AG04449 (cell line): ENCODE data around the gene LAMA2.

Experiments used
- CTCF ChIA-PET: fragments of 350-600 bp; formaldehyde crosslinking; extraction: SDS; loops from one replicate; lab custom pipeline; 2021; ENCODE audit warnings: antibody characterized with exemption; lab: Yijun Ruan, JAX
- POLR2A ChIA-PET: fragments of 400-600, 350-600 bp; formaldehyde crosslinking; extraction: SDS; loops from one replicate; lab custom pipeline; 2020; ENCODE audit warnings: antibody characterized with exemption, inconsistent platforms; lab: Yijun Ruan, JAX
- DNase-seq: peaks from one replicate; pipeline ENCODE4 v3.0.0-alpha.2; 2010; ENCODE audit warnings: low read depth, low spot score
- H3K4me3 ChIP-seq: 2 replicates; pipeline ENCODE4 v1.5.1; 2011; ENCODE audit warnings: low read depth, mild to moderate bottlenecking, control low read depth, low read length
- CTCF ChIP-seq: IDR thresholded peaks from one replicate; pipeline ENCODE4 v1.5.1; 2011; ENCODE audit warnings: mild to moderate bottlenecking, moderate library complexity, low read length, control low read depth, inconsistent platforms; ENCODE audit not compliant: insufficient read depth; ENCODE audit errors: missing control alignments

Gene LAMA2

GRCh38 chr6:129558248-129558647 is 675.3 kb downstream of the LAMA2 start:
- CTCF ChIA-PET = no interaction called here
- POLR2A ChIA-PET = no interaction called here
- H3K4me3 ChIP-seq = no peak overlapping the region
- no peak for TF ChIP-seq CTCF
- DNase-seq = no peak

GRCh38 chr6:129565366-129565765 is 682.4 kb downstream of the LAMA2 start:
- no peak for TF ChIP-seq CTCF
- no peak overlapping the region for H3K4me3 ChIP-seq
- no peak for DNase-seq
- ChIA-PET CTCF (interaction anchor here (0.8 to 3.1 kb wide), 6 partner anchors 10 to 368 kb away, joined by 3 to 51 read pairs (median 4); no protein-coding TSS in a partner anchor), POLR2A (no interaction called here)

GRCh38 chr6:129565811-129566210 is 682.9 kb downstream of the LAMA2 start:
- DNase-seq = no peak
- H3K4me3 ChIP-seq = no peak overlapping the region
- no peak for TF ChIP-seq CTCF
- ChIA-PET CTCF (interaction anchor here (0.5 to 3.1 kb wide), 4 partner anchors 9 to 367 kb away, joined by 3 to 51 read pairs (median 12); no protein-coding TSS in a partner anchor), POLR2A (no interaction called here)
